ENCODE measurements around the gene RELN.

DNA sequence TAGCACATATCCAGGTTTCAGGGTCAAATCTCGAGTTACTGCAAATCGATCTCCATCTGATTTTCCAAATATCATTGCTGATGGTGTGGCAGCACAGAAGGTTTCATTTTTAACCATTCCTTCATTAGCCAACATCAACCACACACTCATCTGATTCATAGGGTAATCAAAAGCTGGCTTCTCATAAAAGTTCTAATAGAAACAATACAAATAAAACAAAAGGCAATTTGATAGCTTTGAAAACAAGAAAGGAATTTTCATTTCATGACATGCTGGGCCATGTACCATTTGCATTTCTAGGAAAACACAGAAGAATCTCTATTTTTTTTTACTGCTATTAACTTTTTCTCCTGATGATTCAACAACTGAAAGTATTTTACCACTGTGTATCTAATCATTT is 395.8 kb downstream of the RELN start:
- TF ChIP-seq, protein P1, sequence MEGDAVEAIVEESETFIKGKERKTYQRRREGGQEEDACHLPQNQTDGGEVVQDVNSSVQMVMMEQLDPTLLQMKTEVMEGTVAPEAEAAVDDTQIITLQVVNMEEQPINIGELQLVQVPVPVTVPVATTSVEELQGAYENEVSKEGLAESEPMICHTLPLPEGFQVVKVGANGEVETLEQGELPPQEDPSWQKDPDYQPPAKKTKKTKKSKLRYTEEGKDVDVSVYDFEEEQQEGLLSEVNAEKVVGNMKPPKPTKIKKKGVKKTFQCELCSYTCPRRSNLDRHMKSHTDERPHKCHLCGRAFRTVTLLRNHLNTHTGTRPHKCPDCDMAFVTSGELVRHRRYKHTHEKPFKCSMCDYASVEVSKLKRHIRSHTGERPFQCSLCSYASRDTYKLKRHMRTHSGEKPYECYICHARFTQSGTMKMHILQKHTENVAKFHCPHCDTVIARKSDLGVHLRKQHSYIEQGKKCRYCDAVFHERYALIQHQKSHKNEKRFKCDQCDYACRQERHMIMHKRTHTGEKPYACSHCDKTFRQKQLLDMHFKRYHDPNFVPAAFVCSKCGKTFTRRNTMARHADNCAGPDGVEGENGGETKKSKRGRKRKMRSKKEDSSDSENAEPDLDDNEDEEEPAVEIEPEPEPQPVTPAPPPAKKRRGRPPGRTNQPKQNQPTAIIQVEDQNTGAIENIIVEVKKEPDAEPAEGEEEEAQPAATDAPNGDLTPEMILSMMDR (conservative IDR thresholded peaks at IDR 0.05; ENCODE audit: low read length): no peak
- TF ChIP-seq EZH2phosphoT487 (IDR thresholded peaks at IDR 0.05; ENCODE audit: borderline replicate concordance): no peak
